PFSK-1 (cell line): Measurements from ENCODE around the gene COMT.

Source experiments
- POLR2AphosphoS5 ChIP-seq: IDR thresholded peaks from 2 replicates; pipeline ENCODE4 v1.6.1; 2012; ENCODE audit warnings: low read depth, mild to moderate bottlenecking, control low read depth, low read length, moderate library complexity
- REST ChIP-seq, 2 experiments: IDR thresholded peaks; 2 replicates each; pipeline versions ENCODE4 v1.6.1 to v1.8.0; 2011 to 2012; ENCODE audit warnings: low read depth in 2 of 2, low read length in 2 of 2, control low read depth in 1 of 2, inconsistent platforms in 1 of 2, mild to moderate bottlenecking in 1 of 2, moderate library complexity in 1 of 2; ENCODE audit not compliant: insufficient read depth in 1 of 2
- SIN3A ChIP-seq: IDR thresholded peaks from 2 replicates; pipeline ENCODE4 v1.6.1; 2012; ENCODE audit warnings: mild to moderate bottlenecking, low read length, moderate library complexity, borderline replicate concordance; ENCODE audit not compliant: insufficient read depth
- TAF1 ChIP-seq: IDR thresholded peaks from 2 replicates; pipeline ENCODE4 v1.6.1; 2012; ENCODE audit warnings: low read length, control low read depth, borderline replicate concordance; ENCODE audit not compliant: insufficient read depth

GRCh38 chr22:19923914-19924513, 17.6 kb upstream of the COMT start:
- TF ChIP-seq POLR2AphosphoS5 (no peak), TAF1 (no peak), SIN3A (no peak), REST (IDR thresholded peaks at IDR 0.05; ENCODE audit: insufficient read depth in 1 of 2, low read depth in 2 of 2, low read length in 2 of 2) (no peak)
